DND-41 (cell line): ENCODE data around the gene SLC2A1.

Experiments
- ATAC-seq: fragments of 200-7000 bp; cut with Tn5 transposase; 3 replicates; pipeline ENCODE4 v1.9.1; 2021; ENCODE audit warnings: low read depth; ENCODE audit not compliant: insufficient read depth
- DNase-seq: peaks from one replicate; pipeline ENCODE4 v3.0.0-alpha.2; 2020
- H2AFZ ChIP-seq: 2 replicates; pipeline ENCODE4 v1.6.0; 2012; ENCODE audit warnings: low read depth, low read length
- H3K27ac ChIP-seq: 2 replicates; pipeline ENCODE4 v1.5.1; 2012; ENCODE audit warnings: low read length, inconsistent platforms
- H3K27me3 ChIP-seq: fragments of 200-600 bp; sonication (generic); 2 replicates; pipeline ENCODE4 v1.6.0; 2012; ENCODE audit warnings: low read length, mild to moderate bottlenecking, inconsistent platforms; ENCODE audit not compliant: insufficient read depth, poor library complexity
- H3K36me3 ChIP-seq: 2 replicates; pipeline ENCODE4 v1.5.1; 2012; ENCODE audit warnings: low read length, inconsistent platforms; ENCODE audit not compliant: insufficient read depth
- H3K4me1 ChIP-seq: 2 replicates; pipeline ENCODE4 v1.5.1; 2012; ENCODE audit warnings: mild to moderate bottlenecking, low read length; ENCODE audit not compliant: insufficient read depth
- H3K4me2 ChIP-seq: 2 replicates; pipeline ENCODE4 v1.6.0; 2012; ENCODE audit warnings: mild to moderate bottlenecking, moderate library complexity, low read length, inconsistent platforms; ENCODE audit not compliant: insufficient read depth
- H3K4me3 ChIP-seq, 2 experiments: fragments of 200-600 bp in 1 of 2; shearing (Covaris generic) in 1 of 2; 2 replicates each; pipeline ENCODE4 v1.5.1; 2012 to 2016; ENCODE audit warnings: inconsistent platforms in 2 of 2, low read length in 2 of 2, mild to moderate bottlenecking in 2 of 2, low read depth in 1 of 2, moderate library complexity in 1 of 2
- H3K79me2 ChIP-seq: 2 replicates; pipeline ENCODE4 v1.6.0; 2012; ENCODE audit warnings: low read length, inconsistent platforms; ENCODE audit not compliant: insufficient read depth
- H3K9ac ChIP-seq: 2 replicates; pipeline ENCODE4 v1.6.0; 2012; ENCODE audit warnings: low read depth, mild to moderate bottlenecking, inconsistent platforms, low read length, moderate library complexity
- H3K9me3 ChIP-seq: 2 replicates; pipeline ENCODE4 v1.5.1; 2012; ENCODE audit warnings: low read length, moderate library complexity, mild to moderate bottlenecking, inconsistent platforms; ENCODE audit not compliant: insufficient read depth, severe bottlenecking
- H4K20me1 ChIP-seq: 2 replicates; pipeline ENCODE4 v1.6.0; 2012; ENCODE audit warnings: low read length; ENCODE audit not compliant: insufficient read depth
- CTCF ChIP-seq: IDR thresholded peaks from 2 replicates; pipeline ENCODE4 v1.5.1; 2012; ENCODE audit warnings: borderline replicate concordance, low read length, moderate library complexity, mild to moderate bottlenecking; ENCODE audit not compliant: poor library complexity, severe bottlenecking; ENCODE audit errors: extremely low read depth
- EZH2 ChIP-seq: IDR thresholded peaks from 3 replicates; pipeline ENCODE4 v1.6.1; 2012; ENCODE audit warnings: borderline replicate concordance, low read depth, mild to moderate bottlenecking, moderate library complexity, low read length, inconsistent platforms; ENCODE audit not compliant: severe bottlenecking

Gene SLC2A1

GRCh38 chr1:42876009-42876408 is 82.7 kb downstream of the SLC2A1 start:
- Histone ChIP-seq H3K4me1 (no peaks in the 10 kb centered on the region), H3K36me3 (no peaks in the 10 kb centered on the region), H3K27me3 (peaks cover 7% of the 10 kb centered on the region), H3K4me3 (no peak overlapping the region), H3K9ac (no peak overlapping the region), H4K20me1 (no peaks in the 10 kb centered on the region), H3K27ac (no peak overlapping the region), H3K79me2 (no peaks in the 10 kb centered on the region), H3K4me2 (no peak overlapping the region), H2AFZ (no peak overlapping the region), H3K9me3 (peaks cover 11% of the 10 kb centered on the region)
- DNase-seq (no peak), ATAC-seq (no peak)
- TF ChIP-seq EZH2 (no peak), CTCF (no peak)
